HCT116 (cell line): Measurements from ENCODE around the gene NPFFR1. TPM values are rescaled to one million over a fixed set of nuclear protein-coding genes. Genes with fewer than 3 reads are reported as not detected.

Experiments
- ATAC-seq: fragments of 200-7000 bp; cut with Tn5 transposase; 2 replicates; pipeline ENCODE4 v1.9.1; 2020; ENCODE audit warnings: mild to moderate bottlenecking, moderate library complexity
- BruUV-seq: library from RNA; stranded (reverse); fragments of 400-500 nt; replicated peaks from 2 replicates; lab custom pipeline; 2021; lab: Mats Ljungman, UMichigan
- CTCF ChIA-PET: fragments of 300-600 bp; sonication (Branson Sonifier 250); formaldehyde crosslinking; loops from one replicate; lab custom pipeline; 2021; ENCODE audit warnings: antibody characterized with exemption; lab: Charles Lee
- POLR2A ChIA-PET: fragments of 300-600, 350-600 bp; sonication (Branson Sonifier 250); formaldehyde crosslinking; loops from one replicate; lab custom pipeline; 2021; ENCODE audit warnings: antibody characterized with exemption; lab: Charles Lee
- RAD21 ChIA-PET, 2 experiments: fragments of 300-600 bp; sonication (Branson Sonifier 250); formaldehyde crosslinking; loops; one replicate each; lab custom pipeline; 2023; ENCODE audit warnings: low total read pairs in 2 of 2; ENCODE audit not compliant: uncharacterized antibody in 2 of 2, unreplicated experiment in 2 of 2, low non-redundant PET in 1 of 2; lab: Charles Lee
- DNase-seq: peaks from one replicate; pipeline ENCODE4 v3.0.0-alpha.2; 2010; ENCODE audit warnings: low read depth, low spot score
- H2AFZ ChIP-seq: fragments of 200-600 bp; shearing (Covaris generic), sonication (generic); 2 replicates; pipeline ENCODE4 v1.6.1; 2017; ENCODE audit warnings: low read depth, mixed run types, mixed read lengths, antibody characterized with exemption, low read length; ENCODE audit not compliant: poor library complexity, severe bottlenecking
- H3K27ac ChIP-seq: 2 replicates; pipeline ENCODE4 v1.5.1; 2012; ENCODE audit warnings: low read depth, low read length
- H3K27me3 ChIP-seq: fragments of 200-600 bp; sonication (generic); 2 replicates; pipeline ENCODE4 v1.6.1; 2016; ENCODE audit warnings: mixed run types, low read length, mixed read lengths; ENCODE audit not compliant: insufficient read depth
- H3K36me3 ChIP-seq, 2 experiments: fragments of 200-500 bp in 1 of 2; fragments of 200-600 bp in 1 of 2; sonication (Bioruptor generic) in 1 of 2; sonication (generic) in 1 of 2; 2 replicates each; pipeline versions ENCODE4 v1.5.1 to v1.6.1; 2014 to 2016; ENCODE audit warnings: low read length in 2 of 2, inconsistent platforms in 1 of 2, mixed read lengths in 1 of 2, mixed run types in 1 of 2; ENCODE audit not compliant: insufficient read depth in 2 of 2, control insufficient read depth in 1 of 2
- H3K4me1 ChIP-seq, 2 experiments: fragments of 200-600 bp in 1 of 2; sonication (generic) in 1 of 2; 2 replicates each; pipeline versions ENCODE4 v1.5.1 to v1.6.1; 2012 to 2017; ENCODE audit warnings: low read length in 2 of 2, inconsistent platforms in 1 of 2, mild to moderate bottlenecking in 1 of 2, mixed read lengths in 1 of 2, mixed run types in 1 of 2, moderate library complexity in 1 of 2; ENCODE audit not compliant: insufficient read depth in 2 of 2, control insufficient read depth in 1 of 2
- H3K4me2 ChIP-seq: fragments of 200-600 bp; sonication (generic); 2 replicates; pipeline ENCODE4 v1.6.1; 2017; ENCODE audit warnings: mixed run types, low read length, mixed read lengths
- H3K4me3 ChIP-seq, 2 experiments: fragments of 200-600 bp in 1 of 2; sonication (generic) in 1 of 2; replicated peaks in 1 of 2; 2 replicates each; pipeline ENCODE4 v1.5.1; 2011 to 2016; ENCODE audit warnings: low read length in 2 of 2, control low read depth in 1 of 2, low read depth in 1 of 2, mild to moderate bottlenecking in 1 of 2, mixed read lengths in 1 of 2, mixed run types in 1 of 2
- H3K79me2 ChIP-seq: fragments of 200-600 bp; sonication (generic); 2 replicates; pipeline ENCODE4 v1.6.1; 2017; ENCODE audit warnings: mild to moderate bottlenecking, mixed run types, low read length, moderate library complexity, mixed read lengths; ENCODE audit not compliant: insufficient read depth
- H3K9ac ChIP-seq: fragments of 200-600 bp; sonication (generic); 2 replicates; pipeline ENCODE4 v1.6.1; 2016; ENCODE audit warnings: low read length, mixed read lengths
- H3K9me2 ChIP-seq: fragments of 200-600 bp; sonication (generic), shearing (Covaris generic); 2 replicates; pipeline ENCODE4 v1.6.1; 2017; ENCODE audit warnings: mixed run types, mild to moderate bottlenecking, moderate library complexity; ENCODE audit not compliant: insufficient read depth
- H3K9me3 ChIP-seq, 2 experiments: fragments of 200-500 bp in 1 of 2; fragments of 200-600 bp in 1 of 2; sonication (Bioruptor generic) in 1 of 2; sonication (generic) in 1 of 2; 2 replicates each; pipeline ENCODE4 v1.6.1; 2014 to 2017; ENCODE audit warnings: low read length in 2 of 2, mixed read lengths in 2 of 2, inconsistent platforms in 1 of 2, low read depth in 1 of 2, mild to moderate bottlenecking in 1 of 2, mixed run types in 1 of 2, moderate library complexity in 1 of 2; ENCODE audit not compliant: control insufficient read depth in 1 of 2, insufficient read depth in 1 of 2
- H4K20me1 ChIP-seq: fragments of 200-600 bp; sonication (generic), shearing (Covaris generic); 2 replicates; pipeline ENCODE4 v1.6.1; 2017; ENCODE audit warnings: mixed run types, mild to moderate bottlenecking, moderate library complexity; ENCODE audit not compliant: insufficient read depth
- EGR1 ChIP-seq: IDR thresholded peaks from 2 replicates; pipeline ENCODE4 v1.6.1; 2012; ENCODE audit warnings: low read depth
- FOSL1 ChIP-seq: IDR thresholded peaks from 2 replicates; pipeline ENCODE4 v1.6.1; 2012; ENCODE audit warnings: low read depth
- RAD21 ChIP-seq: IDR thresholded peaks from 2 replicates; pipeline ENCODE4 v1.6.1; 2012; ENCODE audit warnings: low read depth, mild to moderate bottlenecking
- SIN3A ChIP-seq: IDR thresholded peaks from 2 replicates; pipeline ENCODE4 v1.6.1; 2012; ENCODE audit warnings: low read depth
- SRF ChIP-seq: IDR thresholded peaks from 2 replicates; pipeline ENCODE4 v1.6.1; 2012; ENCODE audit warnings: low read depth
- ZFX ChIP-seq: fragments of 450-650 bp; IDR thresholded peaks from 2 replicates; pipeline ENCODE4 v1.6.1; 2017
- intact Hi-C: fragments of 100-400 bp; cut with micrococcal nuclease; formaldehyde crosslinking; loops from 2 replicates; pipeline ENCODE4 v1.10.0; 2022
- total RNA-seq: library from RNA; stranded (reverse); gene quantifications from one replicate; pipeline ENCODE4 v1.2.1, GENCODE V29; 2021; ENCODE audit not compliant: unreplicated experiment

Gene NPFFR1
- total RNA-seq, 1 experiment from 2014 or later = 0.02 TPM

DNA sequence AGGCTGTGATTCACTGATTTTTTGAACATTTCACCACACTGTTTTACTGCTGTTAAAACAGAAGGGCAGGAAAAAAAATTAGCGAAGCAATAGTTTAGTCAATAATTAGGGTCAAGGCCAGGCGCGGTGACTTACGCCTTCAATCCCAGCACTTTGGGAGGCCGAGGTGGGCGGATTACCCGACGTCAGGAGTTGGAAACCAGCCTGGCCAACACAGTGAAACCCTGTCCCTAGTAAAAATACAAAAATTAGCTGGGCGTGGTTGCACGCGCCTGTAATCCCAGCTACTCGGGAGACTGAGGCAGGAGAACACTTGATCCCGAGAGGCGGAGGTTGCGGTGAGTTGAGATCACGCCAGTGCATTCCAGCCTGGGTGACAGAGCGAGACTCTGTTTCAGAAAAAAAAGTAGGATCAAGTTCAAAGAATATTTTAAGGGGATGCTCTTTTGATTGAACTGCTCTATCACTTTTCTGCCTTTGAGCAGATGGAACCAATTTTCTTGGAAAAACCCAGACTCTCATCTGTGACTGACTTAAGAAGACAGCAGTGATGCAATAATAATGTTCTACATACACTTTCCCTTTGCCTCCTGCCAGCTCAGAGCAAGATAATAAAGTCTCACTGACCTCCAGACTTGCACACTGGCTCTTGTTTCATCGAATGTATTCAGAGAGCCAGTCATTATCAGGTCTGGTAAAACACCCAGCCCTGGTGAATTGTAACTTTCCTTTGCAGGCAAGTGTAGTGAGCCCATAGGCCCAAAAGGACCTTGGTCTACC lies 48.9 kb downstream of the NPFFR1 start:
- Histone ChIP-seq H3K79me2 (peaks cover 33% of the 10 kb centered on the region), H3K27me3 (no peaks in the 10 kb centered on the region), H3K36me3 (no peaks in the 10 kb centered on the region; a peak in 1 of 4 replicates), H3K27ac (no peak overlapping the region), H4K20me1 (no peaks in the 10 kb centered on the region), H3K4me1 (peaks cover 0 to 14% of the 10 kb centered on the region in 2 experiments; a peak in 3 of 4 replicates), H3K9me3 (no peaks in the 10 kb centered on the region), H3K4me2 (peak overlapping the region; percentile 96; the same call in 1 of the 2 replicates), H2AFZ (no peak overlapping the region), H3K9me2 (no peaks in the 10 kb centered on the region), H3K9ac (no peak overlapping the region), H3K4me3 (no peak overlapping the region)
- intact Hi-C loops = no loop called here
- RAD21 ChIA-PET = no interaction called here
- TF ChIP-seq SRF (no peak), RAD21 (no peak)
- DNase-seq (no peak), ATAC-seq (no peak)
- POLR2A ChIA-PET = no interaction called here
- CTCF ChIA-PET = no interaction called here
- no TSS peak for BruUV-seq

DNA sequence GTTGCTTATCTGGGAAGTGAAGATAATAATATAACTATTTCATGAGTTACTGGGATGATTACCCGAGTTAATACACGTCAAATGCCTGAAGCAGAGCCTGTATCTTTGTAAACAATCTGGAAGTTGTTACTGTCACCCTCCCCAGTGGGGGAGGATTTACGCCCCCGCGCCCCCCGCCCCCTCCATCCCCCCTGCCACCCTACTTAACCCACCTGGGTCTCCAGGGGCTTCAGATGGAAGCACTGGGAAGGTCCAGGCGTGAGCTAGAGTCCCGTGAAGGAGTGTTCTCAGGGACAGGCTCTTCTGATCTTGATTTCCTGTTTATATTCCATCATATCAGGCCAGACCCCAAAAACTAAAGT lies 49.9 kb downstream of the NPFFR1 start:
- Histone ChIP-seq H3K27ac (peak overlapping the region; percentile 80; the same call in 1 of the 2 replicates), H3K4me1 (peaks cover 0 to 14% of the 10 kb centered on the region in 2 experiments; a peak in 3 of 4 replicates)
- POLR2A ChIA-PET = interaction anchor here (0.8 to 2.5 kb wide), 4 partner anchors 11 to 31 kb away, joined by 3 to 19 read pairs (median 3); no protein-coding TSS in a partner anchor
- TF ChIP-seq EGR1 = no peak
- TF ChIP-seq SIN3A = no peak
- no peak for TF ChIP-seq FOSL1
- no peak for TF ChIP-seq ZFX
- TF ChIP-seq, all 23 proteins: peak for 0
- intact Hi-C loops = no loop called here
- peak overlapping the region; percentile 83 for H2AFZ ChIP-seq
- H3K9ac ChIP-seq = peak overlapping the region; percentile 93
- H3K4me3 ChIP-seq = peak overlapping the region; percentile 50 to 95
- no TSS peak for BruUV-seq
- H3K79me2 ChIP-seq = peaks cover 43% of the 10 kb centered on the region
- peak overlapping the region; percentile 96 for H3K4me2 ChIP-seq
- RAD21 ChIA-PET = interaction anchor here in 1 of 2 experiments (0.5 to 0.6 kb wide), 2 partner anchors 7 to 64 kb away, joined by 4 read pairs; partner anchors contain the start of gene SAR1A
- DNase-seq = no peak
- H3K36me3 ChIP-seq = peaks cover 0 to 6% of the 10 kb centered on the region in 2 experiments; a peak in 2 of 4 replicates
- CTCF ChIA-PET = interaction anchor here (0.8 to 3.1 kb wide), 6 partner anchors 12 to 131 kb away, joined by 3 to 16 read pairs (median 4); no protein-coding TSS in a partner anchor
- no peaks in the 10 kb centered on the region for H3K27me3 ChIP-seq
- ATAC-seq = peak; percentile 4
- no peaks in the 10 kb centered on the region for H3K9me2 ChIP-seq
- no peaks in the 10 kb centered on the region for H3K9me3 ChIP-seq
- H4K20me1 ChIP-seq = no peaks in the 10 kb centered on the region
